ENCODE measurements around the gene RASSF8.

DNA sequence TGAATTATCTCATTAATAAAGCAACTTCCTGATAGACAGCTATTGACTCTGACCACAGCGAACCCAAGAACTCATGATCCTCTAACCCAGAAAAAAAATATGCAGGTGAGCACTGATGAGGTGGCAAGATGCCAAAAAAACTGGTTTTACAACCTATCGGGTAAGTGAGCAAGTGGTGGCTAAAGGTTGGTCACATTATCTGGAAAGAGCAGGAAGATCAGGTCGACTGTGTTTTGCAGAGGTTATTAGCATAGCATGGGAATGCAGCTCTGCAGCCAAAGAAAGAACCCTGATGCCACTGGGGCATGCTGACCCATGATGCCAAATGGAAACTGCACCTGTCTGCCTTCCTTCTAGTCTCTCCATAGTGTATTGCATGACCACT lies 142.9 kb downstream of the RASSF8 start:
- TF ChIP-seq POLR2A (IDR thresholded peaks at IDR 0.05; ENCODE audit: low read depth) (no peak), EP300 (IDR thresholded peaks at IDR 0.05) (no peak)
- TF ChIP-seq, protein P1, sequence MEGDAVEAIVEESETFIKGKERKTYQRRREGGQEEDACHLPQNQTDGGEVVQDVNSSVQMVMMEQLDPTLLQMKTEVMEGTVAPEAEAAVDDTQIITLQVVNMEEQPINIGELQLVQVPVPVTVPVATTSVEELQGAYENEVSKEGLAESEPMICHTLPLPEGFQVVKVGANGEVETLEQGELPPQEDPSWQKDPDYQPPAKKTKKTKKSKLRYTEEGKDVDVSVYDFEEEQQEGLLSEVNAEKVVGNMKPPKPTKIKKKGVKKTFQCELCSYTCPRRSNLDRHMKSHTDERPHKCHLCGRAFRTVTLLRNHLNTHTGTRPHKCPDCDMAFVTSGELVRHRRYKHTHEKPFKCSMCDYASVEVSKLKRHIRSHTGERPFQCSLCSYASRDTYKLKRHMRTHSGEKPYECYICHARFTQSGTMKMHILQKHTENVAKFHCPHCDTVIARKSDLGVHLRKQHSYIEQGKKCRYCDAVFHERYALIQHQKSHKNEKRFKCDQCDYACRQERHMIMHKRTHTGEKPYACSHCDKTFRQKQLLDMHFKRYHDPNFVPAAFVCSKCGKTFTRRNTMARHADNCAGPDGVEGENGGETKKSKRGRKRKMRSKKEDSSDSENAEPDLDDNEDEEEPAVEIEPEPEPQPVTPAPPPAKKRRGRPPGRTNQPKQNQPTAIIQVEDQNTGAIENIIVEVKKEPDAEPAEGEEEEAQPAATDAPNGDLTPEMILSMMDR (IDR thresholded peaks at IDR 0.05), result no peak

Measured in esophagus muscularis mucosa (tissue), 4 donors.